ENCODE results near the gene C2orf68. TPM values are rescaled to one million over a fixed set of nuclear protein-coding genes. Genes with fewer than 3 reads are reported as not detected.
"Not testable (repeated sequence)": the region's sequence is repeated elsewhere in the genome, so short reads cannot be mapped to it uniquely, and the experiment has no call there.

C2orf68 gene
- total and polyA plus RNA-seq, 2 of the 13 experiments (the other 11 are each of a cell fraction or from before 2014, with no cell fraction given): 47.1 to 77.4 TPM

DNA sequence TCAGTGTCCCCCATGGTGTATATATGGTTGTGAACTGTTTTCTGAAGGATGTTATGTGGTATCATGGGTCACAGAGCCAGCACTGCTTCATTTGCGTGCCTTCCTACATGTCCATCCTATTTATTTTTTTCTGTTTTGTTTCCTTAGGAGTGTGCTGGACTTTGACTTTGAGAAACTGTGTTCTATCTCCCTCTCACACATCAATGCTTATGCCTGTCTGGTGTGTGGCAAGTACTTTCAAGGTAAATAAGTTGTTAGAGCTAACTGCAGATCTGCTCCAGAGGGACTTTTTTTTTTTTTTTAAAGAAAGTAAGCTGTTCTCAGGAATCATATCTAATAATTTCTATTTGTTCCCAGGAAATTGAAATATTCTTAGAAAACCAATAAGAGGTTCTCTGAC, 9.5 kb upstream of the C2orf68 start (continued):
- TF ChIP-seq, protein P1, sequence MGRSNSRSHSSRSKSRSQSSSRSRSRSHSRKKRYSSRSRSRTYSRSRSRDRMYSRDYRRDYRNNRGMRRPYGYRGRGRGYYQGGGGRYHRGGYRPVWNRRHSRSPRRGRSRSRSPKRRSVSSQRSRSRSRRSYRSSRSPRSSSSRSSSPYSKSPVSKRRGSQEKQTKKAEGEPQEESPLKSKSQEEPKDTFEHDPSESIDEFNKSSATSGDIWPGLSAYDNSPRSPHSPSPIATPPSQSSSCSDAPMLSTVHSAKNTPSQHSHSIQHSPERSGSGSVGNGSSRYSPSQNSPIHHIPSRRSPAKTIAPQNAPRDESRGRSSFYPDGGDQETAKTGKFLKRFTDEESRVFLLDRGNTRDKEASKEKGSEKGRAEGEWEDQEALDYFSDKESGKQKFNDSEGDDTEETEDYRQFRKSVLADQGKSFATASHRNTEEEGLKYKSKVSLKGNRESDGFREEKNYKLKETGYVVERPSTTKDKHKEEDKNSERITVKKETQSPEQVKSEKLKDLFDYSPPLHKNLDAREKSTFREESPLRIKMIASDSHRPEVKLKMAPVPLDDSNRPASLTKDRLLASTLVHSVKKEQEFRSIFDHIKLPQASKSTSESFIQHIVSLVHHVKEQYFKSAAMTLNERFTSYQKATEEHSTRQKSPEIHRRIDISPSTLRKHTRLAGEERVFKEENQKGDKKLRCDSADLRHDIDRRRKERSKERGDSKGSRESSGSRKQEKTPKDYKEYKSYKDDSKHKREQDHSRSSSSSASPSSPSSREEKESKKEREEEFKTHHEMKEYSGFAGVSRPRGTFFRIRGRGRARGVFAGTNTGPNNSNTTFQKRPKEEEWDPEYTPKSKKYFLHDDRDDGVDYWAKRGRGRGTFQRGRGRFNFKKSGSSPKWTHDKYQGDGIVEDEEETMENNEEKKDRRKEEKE (IDR thresholded peaks at IDR 0.05): no peak

DNA sequence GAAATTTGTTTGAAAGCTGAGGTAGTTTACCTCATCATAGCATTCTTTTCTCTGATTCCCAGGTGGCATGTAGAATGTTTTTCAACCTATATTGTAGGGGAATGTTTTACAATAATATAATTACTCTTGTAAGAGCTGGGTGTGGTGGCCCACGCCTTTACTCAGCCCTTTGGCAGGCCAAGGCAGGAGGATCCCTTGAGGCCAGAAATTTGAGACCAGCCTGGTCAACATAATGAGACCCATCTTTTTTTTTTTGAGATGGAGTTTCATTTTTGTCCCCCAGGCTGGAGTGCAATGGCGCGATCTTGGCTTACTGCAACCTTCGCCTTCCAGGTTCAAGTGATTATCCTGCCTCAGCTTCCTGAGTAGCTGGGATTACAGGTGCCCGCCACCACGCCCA, 7.8 kb upstream of the C2orf68 start:
- BruUV-seq (replicated peaks): no TSS peak
- peaks cover 60% of the 10 kb centered on the region for H3K4me1 ChIP-seq (ENCODE audit: insufficient read depth, low read length)
- H3K9me3 ChIP-seq (ENCODE audit: low read length): no peaks in the 10 kb centered on the region
- ATAC-seq (no peak), FAIRE-seq (no peak), DNase-seq (ENCODE audit: low spot score) (no peak)
- ChIA-PET POLR2A (interaction anchor here (1.5 to 5.6 kb wide), 3 partner anchors 18 to 81 kb away, joined by 4 to 36 read pairs (median 8); partner anchors contain the start of gene GGCX), CTCF (ENCODE audit: low intra/inter-chr PET ratio, low total read pairs) (no interaction called here)
- H3K27ac ChIP-seq (ENCODE audit: extremely low read length, insufficient read depth, low read length): no peak overlapping the region
- peaks cover 10% of the 10 kb centered on the region for H4K20me1 ChIP-seq (ENCODE audit: insufficient read depth, low read length)
- H3K79me2 ChIP-seq (ENCODE audit: insufficient read depth, low read length): peaks cover 42% of the 10 kb centered on the region
- in situ Hi-C loops (cut with HindIII; ENCODE audit: extremely low pct_ligation_motif_present, low pct_unique_long_range_greater_than_20kb): no loop called here
- H3K9ac ChIP-seq (ENCODE audit: insufficient read depth, low read depth, low read length): no peak overlapping the region
- intact Hi-C loops (cut with micrococcal nuclease; ENCODE audit: unreplicated experiment): no loop called here
- WGBS (ENCODE audit: low lambda C conversion rate): 99% methylated on average over 6 of the region's 6 CpGs
- no peak overlapping the region for H3K4me2 ChIP-seq (ENCODE audit: low read depth, low read length)
- peaks cover 21 to 52% of the 10 kb centered on the region in 2 experiments for H3K36me3 ChIP-seq (replicated peaks in 1 of 2; ENCODE audit: control insufficient read depth in 1 of 2, insufficient read depth in 2 of 2, low read length in 2 of 2)
- no peaks in the 10 kb centered on the region for H3K27me3 ChIP-seq (ENCODE audit: control insufficient read depth in 1 of 2, insufficient read depth in 2 of 2, low read length in 2 of 2)
- TF ChIP-seq IKZF4 (CRISPR knock-in tag; IDR thresholded peaks at IDR 0.05; ENCODE audit: borderline replicate concordance, low read depth, not compliant biosample characterization): no peak
- H3K4me3 ChIP-seq (replicated peaks in 1 of 3; ENCODE audit: insufficient read depth in 1 of 3, low read depth in 2 of 3, low read length in 3 of 3): no peak overlapping the region
- no peak overlapping the region for H2AFZ ChIP-seq (ENCODE audit: low read length)

DNA sequence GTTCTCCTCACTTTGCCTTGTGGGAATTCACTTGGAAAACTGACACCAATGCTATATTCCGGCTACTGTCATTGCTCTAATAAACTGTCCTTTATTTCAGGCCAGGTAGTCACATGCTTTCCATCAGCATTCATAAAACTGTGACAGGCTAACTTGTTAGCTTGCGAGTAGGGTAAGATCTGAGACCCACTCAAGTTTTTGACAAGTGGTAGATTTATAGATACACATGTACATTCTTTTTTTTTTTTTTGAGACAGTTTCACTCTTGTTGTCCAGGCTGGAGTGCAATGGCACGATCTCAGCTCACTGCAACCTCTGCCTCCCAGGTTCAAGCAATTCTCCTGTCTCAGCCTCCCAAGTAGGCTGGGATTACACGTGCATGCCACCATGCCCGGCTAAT, 5.9 kb upstream of the C2orf68 start:
- FAIRE-seq; CTCF ChIA-PET (ENCODE audit: low intra/inter-chr PET ratio, low total read pairs): not testable (repeated sequence)
- POLR2A ChIA-PET: interaction anchor here (2.8 to 25.7 kb wide), 3 partner anchors 25 to 78 kb away, joined by 17 to 795 read pairs (median 36); partner anchors contain the start of genes GGCX, MAT2A, RNF181 and TMEM150A

More for the DNA sequence above, 5.9 kb upstream of the C2orf68 start:
- in situ Hi-C loops (cut with HindIII; ENCODE audit: extremely low pct_ligation_motif_present, low pct_unique_long_range_greater_than_20kb); BruUV-seq (replicated peaks); H4K20me1 ChIP-seq (ENCODE audit: insufficient read depth, low read length); DNase-seq (ENCODE audit: low spot score); H2AFZ ChIP-seq (ENCODE audit: low read length); H3K27me3 ChIP-seq (ENCODE audit: control insufficient read depth in 1 of 2, insufficient read depth in 2 of 2, low read length in 2 of 2); ATAC-seq; H3K9me3 ChIP-seq (ENCODE audit: low read length): not testable (repeated sequence)
- peak overlapping the region; percentile 98 for H3K9ac ChIP-seq (ENCODE audit: insufficient read depth, low read depth, low read length)
- intact Hi-C loops (cut with micrococcal nuclease; ENCODE audit: unreplicated experiment): loop anchor here (2.0 kb wide), 1 partner anchor 33 kb away; the partner anchor contains the start of gene VAMP5
- H3K27ac ChIP-seq (ENCODE audit: extremely low read length, insufficient read depth, low read length): peak overlapping the region; percentile 91
- peaks cover 39% of the 10 kb centered on the region for H3K79me2 ChIP-seq (ENCODE audit: insufficient read depth, low read length)
- peak overlapping the region; percentile 85 to 98 (median 92); a peak in 5 of 6 replicates for H3K4me3 ChIP-seq (replicated peaks in 1 of 3; ENCODE audit: insufficient read depth in 1 of 3, low read depth in 2 of 3, low read length in 3 of 3)
- peak overlapping the region; percentile 72 for H3K4me2 ChIP-seq (ENCODE audit: low read depth, low read length)
- TF ChIP-seq, protein P2, sequence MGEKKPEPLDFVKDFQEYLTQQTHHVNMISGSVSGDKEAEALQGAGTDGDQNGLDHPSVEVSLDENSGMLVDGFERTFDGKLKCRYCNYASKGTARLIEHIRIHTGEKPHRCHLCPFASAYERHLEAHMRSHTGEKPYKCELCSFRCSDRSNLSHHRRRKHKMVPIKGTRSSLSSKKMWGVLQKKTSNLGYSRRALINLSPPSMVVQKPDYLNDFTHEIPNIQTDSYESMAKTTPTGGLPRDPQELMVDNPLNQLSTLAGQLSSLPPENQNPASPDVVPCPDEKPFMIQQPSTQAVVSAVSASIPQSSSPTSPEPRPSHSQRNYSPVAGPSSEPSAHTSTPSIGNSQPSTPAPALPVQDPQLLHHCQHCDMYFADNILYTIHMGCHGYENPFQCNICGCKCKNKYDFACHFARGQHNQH (CRISPR knock-in tag; IDR thresholded peaks at IDR 0.05): 0 out of 2 replicates have a peak, but pooled peaks have one; percentile 15
- TF ChIP-seq POLR2A (IDR thresholded peaks at IDR 0.05; ENCODE audit: insufficient read depth in 1 of 2, low read depth in 2 of 2, low read length in 2 of 2): peak in 1 of 2 experiments; percentile 23; a peak in 1 of 4 replicates
- TF ChIP-seq, protein P3, sequence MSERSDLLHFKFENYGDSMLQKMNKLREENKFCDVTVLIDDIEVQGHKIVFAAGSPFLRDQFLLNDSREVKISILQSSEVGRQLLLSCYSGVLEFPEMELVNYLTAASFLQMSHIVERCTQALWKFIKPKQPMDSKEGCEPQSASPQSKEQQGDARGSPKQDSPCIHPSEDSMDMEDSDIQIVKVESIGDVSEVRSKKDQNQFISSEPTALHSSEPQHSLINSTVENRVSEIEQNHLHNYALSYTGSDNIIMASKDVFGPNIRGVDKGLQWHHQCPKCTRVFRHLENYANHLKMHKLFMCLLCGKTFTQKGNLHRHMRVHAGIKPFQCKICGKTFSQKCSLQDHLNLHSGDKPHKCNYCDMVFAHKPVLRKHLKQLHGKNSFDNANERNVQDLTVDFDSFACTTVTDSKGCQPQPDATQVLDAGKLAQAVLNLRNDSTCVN (CRISPR knock-in tag; IDR thresholded peaks at IDR 0.05; ENCODE audit: borderline replicate concordance): 0 out of 2 replicates have a peak, but pooled peaks have one; percentile 44
- peaks cover 9 to 34% of the 10 kb centered on the region in 2 experiments for H3K36me3 ChIP-seq (replicated peaks in 1 of 2; ENCODE audit: control insufficient read depth in 1 of 2, insufficient read depth in 2 of 2, low read length in 2 of 2)
- 83% methylated on average over 5 of the region's 5 CpGs for WGBS (ENCODE audit: low lambda C conversion rate)
- H3K4me1 ChIP-seq (ENCODE audit: insufficient read depth, low read length): peaks cover 76% of the 10 kb centered on the region
